ENCODE data around the gene ANAPC16.

DNA sequence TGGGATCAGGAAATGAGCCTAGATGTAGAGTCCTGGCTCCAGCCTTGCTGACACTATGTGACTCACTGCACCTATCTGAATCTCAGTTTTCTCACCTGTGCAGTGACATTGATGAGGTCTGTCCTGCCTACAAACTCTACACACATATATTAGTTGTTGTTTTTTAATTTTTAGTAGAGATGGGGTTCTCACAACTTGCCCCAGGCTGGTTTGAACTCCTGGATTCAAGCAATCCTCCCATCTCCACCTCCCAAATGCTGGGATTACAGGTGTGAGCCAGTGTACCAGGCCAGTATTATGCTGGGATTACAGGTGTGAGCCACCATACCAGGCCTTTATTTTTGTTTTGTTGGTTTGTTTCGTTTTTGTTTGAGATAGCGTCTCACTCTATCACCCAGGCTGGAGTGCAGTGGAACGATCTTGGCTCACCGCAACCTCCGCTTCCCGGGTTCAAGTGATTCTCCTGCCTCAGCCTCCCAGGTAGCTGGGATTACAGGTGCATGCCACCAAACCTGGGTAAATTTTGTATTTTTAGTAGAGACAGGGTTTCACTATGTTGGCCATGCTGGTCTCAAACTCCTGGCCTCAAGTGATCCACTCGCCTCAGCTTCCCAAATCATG is 46.1 kb downstream of the ANAPC16 start:
- TF ChIP-seq, protein P1, sequence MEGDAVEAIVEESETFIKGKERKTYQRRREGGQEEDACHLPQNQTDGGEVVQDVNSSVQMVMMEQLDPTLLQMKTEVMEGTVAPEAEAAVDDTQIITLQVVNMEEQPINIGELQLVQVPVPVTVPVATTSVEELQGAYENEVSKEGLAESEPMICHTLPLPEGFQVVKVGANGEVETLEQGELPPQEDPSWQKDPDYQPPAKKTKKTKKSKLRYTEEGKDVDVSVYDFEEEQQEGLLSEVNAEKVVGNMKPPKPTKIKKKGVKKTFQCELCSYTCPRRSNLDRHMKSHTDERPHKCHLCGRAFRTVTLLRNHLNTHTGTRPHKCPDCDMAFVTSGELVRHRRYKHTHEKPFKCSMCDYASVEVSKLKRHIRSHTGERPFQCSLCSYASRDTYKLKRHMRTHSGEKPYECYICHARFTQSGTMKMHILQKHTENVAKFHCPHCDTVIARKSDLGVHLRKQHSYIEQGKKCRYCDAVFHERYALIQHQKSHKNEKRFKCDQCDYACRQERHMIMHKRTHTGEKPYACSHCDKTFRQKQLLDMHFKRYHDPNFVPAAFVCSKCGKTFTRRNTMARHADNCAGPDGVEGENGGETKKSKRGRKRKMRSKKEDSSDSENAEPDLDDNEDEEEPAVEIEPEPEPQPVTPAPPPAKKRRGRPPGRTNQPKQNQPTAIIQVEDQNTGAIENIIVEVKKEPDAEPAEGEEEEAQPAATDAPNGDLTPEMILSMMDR (IDR thresholded peaks at IDR 0.05; ENCODE audit: insufficient read depth, low read length): no peak
- TF ChIP-seq, protein P2, sequence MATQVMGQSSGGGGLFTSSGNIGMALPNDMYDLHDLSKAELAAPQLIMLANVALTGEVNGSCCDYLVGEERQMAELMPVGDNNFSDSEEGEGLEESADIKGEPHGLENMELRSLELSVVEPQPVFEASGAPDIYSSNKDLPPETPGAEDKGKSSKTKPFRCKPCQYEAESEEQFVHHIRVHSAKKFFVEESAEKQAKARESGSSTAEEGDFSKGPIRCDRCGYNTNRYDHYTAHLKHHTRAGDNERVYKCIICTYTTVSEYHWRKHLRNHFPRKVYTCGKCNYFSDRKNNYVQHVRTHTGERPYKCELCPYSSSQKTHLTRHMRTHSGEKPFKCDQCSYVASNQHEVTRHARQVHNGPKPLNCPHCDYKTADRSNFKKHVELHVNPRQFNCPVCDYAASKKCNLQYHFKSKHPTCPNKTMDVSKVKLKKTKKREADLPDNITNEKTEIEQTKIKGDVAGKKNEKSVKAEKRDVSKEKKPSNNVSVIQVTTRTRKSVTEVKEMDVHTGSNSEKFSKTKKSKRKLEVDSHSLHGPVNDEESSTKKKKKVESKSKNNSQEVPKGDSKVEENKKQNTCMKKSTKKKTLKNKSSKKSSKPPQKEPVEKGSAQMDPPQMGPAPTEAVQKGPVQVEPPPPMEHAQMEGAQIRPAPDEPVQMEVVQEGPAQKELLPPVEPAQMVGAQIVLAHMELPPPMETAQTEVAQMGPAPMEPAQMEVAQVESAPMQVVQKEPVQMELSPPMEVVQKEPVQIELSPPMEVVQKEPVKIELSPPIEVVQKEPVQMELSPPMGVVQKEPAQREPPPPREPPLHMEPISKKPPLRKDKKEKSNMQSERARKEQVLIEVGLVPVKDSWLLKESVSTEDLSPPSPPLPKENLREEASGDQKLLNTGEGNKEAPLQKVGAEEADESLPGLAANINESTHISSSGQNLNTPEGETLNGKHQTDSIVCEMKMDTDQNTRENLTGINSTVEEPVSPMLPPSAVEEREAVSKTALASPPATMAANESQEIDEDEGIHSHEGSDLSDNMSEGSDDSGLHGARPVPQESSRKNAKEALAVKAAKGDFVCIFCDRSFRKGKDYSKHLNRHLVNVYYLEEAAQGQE (IDR thresholded peaks at IDR 0.05; ENCODE audit: insufficient replicate concordance, low read depth): no peak
- TF ChIP-seq GABPA (IDR thresholded peaks at IDR 0.05; ENCODE audit: low read depth): no peak
- TF ChIP-seq POLR2AphosphoS5 (IDR thresholded peaks at IDR 0.05; ENCODE audit: low read depth): no peak

Data from HL-60 (cell line).